ENCODE data around the gene CTNNBL1.

The CTNNBL1 gene, protein sequence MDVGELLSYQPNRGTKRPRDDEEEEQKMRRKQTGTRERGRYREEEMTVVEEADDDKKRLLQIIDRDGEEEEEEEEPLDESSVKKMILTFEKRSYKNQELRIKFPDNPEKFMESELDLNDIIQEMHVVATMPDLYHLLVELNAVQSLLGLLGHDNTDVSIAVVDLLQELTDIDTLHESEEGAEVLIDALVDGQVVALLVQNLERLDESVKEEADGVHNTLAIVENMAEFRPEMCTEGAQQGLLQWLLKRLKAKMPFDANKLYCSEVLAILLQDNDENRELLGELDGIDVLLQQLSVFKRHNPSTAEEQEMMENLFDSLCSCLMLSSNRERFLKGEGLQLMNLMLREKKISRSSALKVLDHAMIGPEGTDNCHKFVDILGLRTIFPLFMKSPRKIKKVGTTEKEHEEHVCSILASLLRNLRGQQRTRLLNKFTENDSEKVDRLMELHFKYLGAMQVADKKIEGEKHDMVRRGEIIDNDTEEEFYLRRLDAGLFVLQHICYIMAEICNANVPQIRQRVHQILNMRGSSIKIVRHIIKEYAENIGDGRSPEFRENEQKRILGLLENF

DNA sequence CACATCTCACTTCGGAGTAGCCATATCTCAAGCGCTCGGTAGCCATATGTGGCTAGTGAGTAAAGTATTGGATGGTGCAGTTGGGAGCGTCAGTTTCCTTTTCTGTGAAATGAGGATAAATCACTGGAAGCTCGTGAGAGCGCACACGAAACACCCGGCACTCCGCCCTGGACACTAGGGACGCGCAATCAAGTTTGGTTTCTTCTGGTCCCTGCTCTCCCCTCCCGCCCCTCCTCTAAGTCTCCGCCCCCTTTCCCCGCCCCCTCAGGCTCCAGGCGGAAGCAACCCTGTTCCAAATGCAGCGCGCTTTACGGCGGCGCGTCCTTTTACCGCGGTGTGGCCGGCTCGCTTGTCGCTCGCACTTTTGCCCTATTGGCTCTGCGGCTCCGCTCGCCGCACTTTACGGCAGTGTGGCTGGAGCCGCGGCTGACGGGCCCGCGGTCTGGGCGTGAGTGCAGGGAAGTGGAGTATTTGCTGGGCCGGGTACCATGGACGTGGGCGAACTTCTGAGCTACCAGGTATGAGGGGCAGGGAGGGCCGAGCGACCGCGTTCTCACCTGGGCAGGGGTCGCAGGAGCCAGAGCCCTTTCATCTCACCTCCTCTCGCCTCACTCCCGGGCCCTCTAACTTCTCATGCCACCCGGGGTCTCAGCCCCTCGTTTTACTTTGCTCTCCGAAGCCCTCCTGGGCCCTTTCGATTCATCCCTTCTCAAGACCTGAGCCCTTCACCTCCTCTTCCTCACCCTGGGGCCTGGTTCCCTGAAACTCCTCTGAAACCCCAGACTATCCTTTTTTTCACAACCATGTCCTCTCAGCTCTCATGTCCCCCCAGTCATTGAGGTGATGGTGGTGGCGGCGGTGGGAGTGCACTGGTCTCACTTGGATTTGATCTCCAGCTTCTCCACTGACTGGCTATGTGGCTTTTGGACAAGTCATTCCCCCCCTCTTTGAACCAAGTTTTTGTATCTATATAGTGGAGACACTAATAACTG lies at the start of gene CTNNBL1:
TSS of gene CTNNBL1 (plus strand) at position 396 of the 992 bp plus-strand sequence. CDS start at position 489, 93 bp downstream.
- TF ChIP-seq GATA2 (IDR thresholded peaks at IDR 0.05; ENCODE audit: low read depth, low read length) (no peak), GATA3 (IDR thresholded peaks at IDR 0.05; ENCODE audit: low read depth, low read length) (no peak)

DNA sequence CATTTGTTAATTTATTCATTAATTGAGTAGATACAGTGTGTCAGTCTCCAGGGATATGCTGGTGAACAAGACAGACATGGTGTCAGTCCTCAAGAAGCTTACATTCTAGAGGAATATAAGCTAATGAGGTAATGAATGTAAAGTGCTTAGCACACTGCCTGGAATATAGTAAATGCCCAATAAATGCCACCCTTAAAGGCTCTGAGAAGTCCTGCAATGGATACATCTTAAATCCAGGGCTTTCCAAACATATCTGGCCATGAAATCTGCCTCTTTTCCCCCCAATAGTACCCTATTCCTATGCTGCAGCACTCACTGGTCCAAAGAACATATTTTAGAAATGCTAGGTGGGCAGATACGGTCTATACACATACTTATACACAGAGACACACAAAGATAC lies 49.2 kb upstream of the CTNNBL1 start:
- no peak for TF ChIP-seq GATA2 (IDR thresholded peaks at IDR 0.05; ENCODE audit: low read depth, low read length)
- TF ChIP-seq GATA3 (IDR thresholded peaks at IDR 0.05; ENCODE audit: low read depth, low read length) = no peak

DNA sequence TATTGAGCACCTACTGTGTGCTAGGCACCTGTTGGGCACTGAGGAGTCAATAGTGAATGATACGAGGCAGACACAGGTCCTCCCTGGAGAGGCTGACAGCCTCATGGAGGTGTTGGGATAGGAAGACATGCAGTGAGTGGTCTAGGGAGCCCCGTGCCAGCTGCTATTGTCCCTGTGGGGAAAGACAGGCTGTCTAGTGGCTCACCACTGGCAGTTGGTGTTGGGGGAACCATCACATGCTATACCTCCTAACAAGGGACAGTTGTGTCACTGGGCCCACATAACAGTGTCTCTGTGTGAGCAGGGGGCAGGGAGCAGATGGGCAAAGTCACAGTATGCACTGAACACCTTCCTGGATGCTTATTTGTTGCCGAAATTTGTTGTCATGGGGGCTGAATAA lies 45.9 kb upstream of the CTNNBL1 start:
- TF ChIP-seq GATA3 (IDR thresholded peaks at IDR 0.05; ENCODE audit: low read depth, low read length) (no peak), GATA2 (IDR thresholded peaks at IDR 0.05; ENCODE audit: low read depth, low read length) (no peak)

DNA sequence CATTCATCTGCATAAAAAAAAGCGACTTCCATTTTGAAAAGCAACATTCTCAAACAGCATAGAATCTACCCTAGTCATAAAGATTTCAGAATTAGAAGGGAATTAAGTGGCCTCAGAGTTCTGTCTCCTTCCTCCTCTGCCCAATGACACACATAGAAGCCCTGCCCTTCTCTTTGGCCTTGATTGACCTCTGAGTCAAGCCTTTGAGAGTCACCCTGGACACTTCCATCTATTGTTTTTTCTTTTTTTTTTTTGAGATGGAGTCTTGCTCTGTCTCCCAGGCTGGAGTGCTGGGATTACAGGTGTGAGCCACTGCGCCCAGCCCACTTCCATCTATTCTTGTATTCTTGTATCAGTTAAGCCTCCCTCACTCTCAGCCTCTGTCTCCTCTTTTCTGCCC lies 44.8 kb upstream of the CTNNBL1 start:
- TF ChIP-seq GATA3 (IDR thresholded peaks at IDR 0.05; ENCODE audit: low read depth, low read length) (no peak), GATA2 (IDR thresholded peaks at IDR 0.05; ENCODE audit: low read depth, low read length) (no peak)

DNA sequence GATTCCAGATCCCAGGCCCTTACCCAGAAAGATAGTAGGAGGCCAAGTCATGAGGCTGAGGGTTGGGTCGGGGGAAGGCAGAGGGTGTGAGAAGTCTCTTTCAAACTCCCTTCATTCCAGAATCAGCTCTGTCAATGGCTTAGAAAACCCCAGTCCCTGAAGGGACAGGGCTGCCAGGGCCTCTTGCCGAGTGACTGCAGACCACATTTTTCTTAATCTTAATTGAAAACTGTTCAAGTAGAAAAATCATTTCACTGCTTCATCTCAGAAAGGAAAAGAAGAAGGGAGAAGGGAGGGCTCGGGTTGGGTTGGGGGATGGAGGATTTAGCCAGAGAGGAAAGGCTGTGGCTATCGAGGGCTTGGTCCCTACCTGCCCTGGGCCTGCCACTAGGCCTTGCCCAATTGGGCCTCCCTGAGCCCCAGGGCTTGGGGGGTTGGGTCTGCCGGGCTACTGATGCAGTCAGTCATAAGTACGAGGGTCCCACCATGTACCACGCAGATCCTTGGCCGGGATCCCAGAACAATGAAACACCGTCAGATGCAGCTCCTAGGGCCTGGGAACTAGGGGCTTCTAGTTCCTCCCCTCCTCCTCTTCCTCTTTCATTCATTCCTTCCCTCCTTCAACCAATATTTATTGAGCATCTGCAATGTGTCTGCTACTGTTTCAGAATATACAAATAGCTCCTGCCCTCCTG lies 44.0 kb upstream of the CTNNBL1 start:
- TF ChIP-seq GATA3 (IDR thresholded peaks at IDR 0.05; ENCODE audit: low read depth, low read length) (no peak), GATA2 (IDR thresholded peaks at IDR 0.05; ENCODE audit: low read depth, low read length) (no peak)

DNA sequence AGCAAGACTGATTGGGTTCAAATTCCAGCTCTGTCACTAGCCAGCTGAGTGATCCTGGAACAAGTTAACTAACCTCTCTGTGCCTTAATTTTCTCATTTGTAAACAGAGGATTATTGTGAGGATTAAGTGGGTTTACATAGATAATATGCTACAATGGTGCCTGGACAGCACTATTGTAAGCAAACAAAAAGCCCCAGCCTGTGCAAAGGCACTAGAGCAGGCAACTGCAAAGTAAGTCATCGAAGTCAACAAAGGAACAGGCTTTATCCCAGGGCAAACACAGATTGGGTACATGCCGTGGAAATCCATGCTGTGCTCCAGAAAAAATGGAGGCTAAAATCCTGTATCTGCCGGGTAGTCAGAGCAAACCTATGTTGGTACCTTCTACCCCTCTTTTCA lies 43.2 kb upstream of the CTNNBL1 start:
- no peak for TF ChIP-seq GATA2 (IDR thresholded peaks at IDR 0.05; ENCODE audit: low read depth, low read length)
- TF ChIP-seq GATA3 (IDR thresholded peaks at IDR 0.05; ENCODE audit: low read depth, low read length) = no peak

DNA sequence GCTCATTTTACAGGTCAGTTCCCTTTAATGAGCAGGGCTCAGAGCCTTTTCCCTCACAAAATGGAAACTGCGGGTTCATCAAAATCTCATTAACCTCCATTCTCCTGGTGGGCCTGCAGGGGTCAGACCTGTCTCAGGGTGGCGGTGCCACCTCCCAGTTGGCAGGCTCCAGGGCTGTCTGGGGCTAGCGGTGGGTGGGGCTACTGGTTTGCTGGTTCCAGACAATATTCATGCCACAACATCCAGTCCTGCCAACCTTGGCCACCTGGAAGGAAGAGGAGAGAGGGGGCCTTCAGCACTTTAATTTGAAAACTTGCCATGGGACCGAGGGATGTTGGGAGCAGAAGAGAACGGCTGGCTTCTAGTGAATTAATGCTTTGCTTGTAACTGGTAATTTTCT lies 41.9 kb upstream of the CTNNBL1 start:
- TF ChIP-seq GATA3 (IDR thresholded peaks at IDR 0.05; ENCODE audit: low read depth, low read length) (no peak), GATA2 (IDR thresholded peaks at IDR 0.05; ENCODE audit: low read depth, low read length) (no peak)

DNA sequence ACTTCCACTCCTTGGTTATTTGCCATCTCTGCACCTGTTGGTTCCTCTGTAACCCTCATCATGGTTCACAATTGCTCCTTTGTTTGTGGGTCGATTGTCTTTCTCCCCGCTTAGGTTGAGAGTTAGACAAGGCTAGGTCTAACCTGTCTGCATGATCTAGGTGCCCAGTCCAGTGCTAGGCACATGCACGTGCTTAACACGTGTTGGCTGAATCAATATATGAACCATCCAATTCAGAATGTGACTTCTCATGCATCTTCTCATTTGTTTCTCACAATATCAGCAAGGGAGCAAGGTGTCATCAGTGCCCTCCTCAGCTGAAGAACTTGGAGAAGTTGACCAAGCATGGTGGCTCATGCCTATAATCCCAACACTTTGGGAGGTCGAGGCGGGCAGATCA lies 36.9 kb upstream of the CTNNBL1 start:
- TF ChIP-seq GATA2 (IDR thresholded peaks at IDR 0.05; ENCODE audit: low read depth, low read length) (no peak), GATA3 (IDR thresholded peaks at IDR 0.05; ENCODE audit: low read depth, low read length) (no peak)

DNA sequence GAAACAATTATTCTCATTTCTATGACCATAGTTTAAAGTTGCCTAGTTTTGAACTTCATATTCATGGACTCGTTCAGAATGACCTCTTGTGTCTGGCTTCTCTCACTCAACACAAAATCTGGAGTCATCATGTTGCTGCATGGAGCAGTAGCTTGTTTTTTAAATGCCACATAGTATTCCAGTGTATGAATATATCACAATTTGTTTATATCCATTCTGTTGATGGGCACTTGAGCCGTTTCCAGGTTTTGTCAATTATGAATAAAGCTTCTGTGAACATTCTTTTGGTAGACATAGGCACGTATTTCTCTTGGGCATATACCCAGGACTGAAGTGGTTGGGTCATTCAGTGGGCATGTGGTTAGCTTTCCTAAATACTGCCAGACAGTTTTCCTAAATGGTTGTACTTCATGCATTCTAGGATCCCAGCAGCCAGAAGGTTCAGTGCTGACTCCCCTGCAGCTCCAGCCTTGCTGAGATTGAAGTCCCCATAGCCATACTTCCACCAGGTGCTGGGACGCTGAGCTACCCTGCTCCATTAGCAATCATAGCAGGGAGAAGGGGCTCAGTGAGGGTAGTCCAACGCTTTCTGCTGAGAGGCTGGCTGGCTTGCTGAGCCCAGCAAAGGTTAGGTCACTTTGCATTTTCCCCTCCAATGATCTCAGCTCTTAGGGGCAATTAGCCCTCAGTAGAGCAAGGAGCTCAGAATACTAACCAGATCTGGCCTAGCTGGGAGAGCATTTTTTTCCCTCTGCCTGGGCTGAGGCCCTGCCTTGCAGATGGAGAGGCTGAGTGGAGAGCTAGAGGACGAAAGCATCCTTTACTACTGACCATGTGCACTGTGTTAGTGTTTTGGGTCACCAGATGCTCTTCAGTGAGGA lies 35.7 kb upstream of the CTNNBL1 start:
- TF ChIP-seq GATA2 (IDR thresholded peaks at IDR 0.05; ENCODE audit: low read depth, low read length) (no peak), GATA3 (IDR thresholded peaks at IDR 0.05; ENCODE audit: low read depth, low read length) (no peak)

DNA sequence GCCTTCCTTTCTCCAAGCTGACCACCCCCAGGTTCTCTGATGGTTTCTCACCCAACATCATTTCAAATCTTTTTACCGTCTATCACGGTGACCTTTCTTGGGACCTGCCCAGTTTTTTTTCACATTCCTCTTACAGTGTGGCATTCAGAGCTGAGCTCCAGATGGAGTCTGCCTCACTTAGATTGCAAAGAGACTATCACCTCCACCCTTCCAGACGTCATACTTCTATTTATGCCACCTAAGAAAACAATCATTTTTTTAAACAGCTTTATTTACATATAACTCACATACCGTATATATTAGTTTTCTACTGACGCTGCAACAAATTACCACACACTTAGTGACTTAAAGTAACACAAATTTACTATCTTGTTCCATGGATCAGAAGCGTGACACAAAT lies 32.3 kb upstream of the CTNNBL1 start:
- no peak for TF ChIP-seq GATA3 (IDR thresholded peaks at IDR 0.05; ENCODE audit: low read depth, low read length)
- TF ChIP-seq GATA2 (IDR thresholded peaks at IDR 0.05; ENCODE audit: low read depth, low read length) = no peak

DNA sequence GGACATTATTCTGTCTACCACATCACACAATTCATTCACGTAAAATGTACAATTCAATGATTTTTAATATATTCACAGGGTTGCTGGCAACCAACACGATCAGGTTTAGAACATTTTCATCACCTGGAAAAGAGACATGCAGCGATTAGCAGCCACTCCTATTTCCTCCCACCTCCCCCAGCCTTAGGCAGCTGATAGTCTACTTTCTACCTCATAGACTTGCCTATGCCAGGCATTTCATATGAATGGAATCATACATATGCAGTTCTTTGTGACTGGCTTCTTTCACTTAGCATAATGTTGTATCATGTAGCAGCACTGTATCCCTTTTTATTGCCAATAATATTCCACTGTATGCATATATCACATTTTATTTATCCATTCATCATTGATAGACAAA lies 31.5 kb upstream of the CTNNBL1 start:
- TF ChIP-seq GATA2 (IDR thresholded peaks at IDR 0.05; ENCODE audit: low read depth, low read length) = no peak
- no peak for TF ChIP-seq GATA3 (IDR thresholded peaks at IDR 0.05; ENCODE audit: low read depth, low read length)

DNA sequence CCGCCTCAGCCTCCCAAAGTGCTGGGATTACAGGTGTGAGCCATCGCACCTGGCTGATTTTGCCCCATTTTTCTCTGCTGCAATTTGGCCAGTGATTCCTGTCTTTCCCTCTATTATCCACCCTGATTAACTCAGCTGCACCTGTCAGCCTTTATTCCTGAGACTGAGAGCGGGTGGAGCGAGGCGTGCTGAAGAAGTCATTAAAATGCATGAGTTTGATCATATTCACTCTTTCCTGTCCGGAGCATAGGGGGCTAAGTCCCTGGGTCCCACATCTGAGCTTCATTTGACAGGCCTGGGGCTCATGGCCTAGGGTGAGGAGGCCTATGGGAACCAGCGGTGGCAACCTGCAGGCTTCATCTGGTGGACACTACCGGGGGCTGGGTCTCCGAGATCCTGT lies 25.7 kb upstream of the CTNNBL1 start:
- TF ChIP-seq GATA3 (IDR thresholded peaks at IDR 0.05; ENCODE audit: low read depth, low read length) (no peak), GATA2 (IDR thresholded peaks at IDR 0.05; ENCODE audit: low read depth, low read length) (no peak)
